Activated CD8-positive, alpha-beta memory T cell treated with anti-CD3 and anti-CD28 coated beads, Interleukin-2, amount 50 U/mL, for 1 hour (primary cell): ENCODE results near the gene TSC22D2.
"Not testable (repeated sequence)": the region's sequence is repeated elsewhere in the genome, so short reads cannot be mapped to it uniquely, and the experiment has no call there.

Source experiments
- DNase-seq: peaks from one replicate; pipeline ENCODE4 v3.0.0-alpha.2; 2020; ENCODE audit errors: extremely low read depth

The TSC22D2 gene

DNA sequence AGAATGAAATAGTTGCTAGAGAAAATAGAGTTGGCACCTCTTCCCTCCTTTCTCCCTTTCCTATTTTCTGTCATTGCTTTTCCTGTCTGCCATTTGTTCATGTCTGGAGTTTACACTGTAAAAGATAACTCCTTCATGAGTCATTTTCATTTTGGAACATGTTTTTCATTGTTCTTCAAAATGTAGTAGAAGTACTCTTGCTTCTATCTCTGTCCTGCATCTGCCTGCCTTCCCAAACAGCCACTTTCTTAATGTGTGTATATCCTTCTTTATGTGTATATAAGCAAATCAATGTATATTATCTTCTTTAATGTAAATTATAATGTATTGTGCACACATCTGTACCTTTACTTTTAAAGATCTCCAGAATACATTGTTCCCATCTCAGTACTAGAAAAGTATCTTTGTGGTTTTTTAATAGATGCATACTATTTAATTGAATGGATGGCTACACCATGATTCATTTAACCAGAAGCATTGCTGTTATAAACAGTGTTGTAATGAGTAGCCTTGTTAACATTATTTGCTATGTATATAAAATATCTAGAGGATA, 41.1 kb downstream of the TSC22D2 start:
- no peak for DNase-seq

DNA sequence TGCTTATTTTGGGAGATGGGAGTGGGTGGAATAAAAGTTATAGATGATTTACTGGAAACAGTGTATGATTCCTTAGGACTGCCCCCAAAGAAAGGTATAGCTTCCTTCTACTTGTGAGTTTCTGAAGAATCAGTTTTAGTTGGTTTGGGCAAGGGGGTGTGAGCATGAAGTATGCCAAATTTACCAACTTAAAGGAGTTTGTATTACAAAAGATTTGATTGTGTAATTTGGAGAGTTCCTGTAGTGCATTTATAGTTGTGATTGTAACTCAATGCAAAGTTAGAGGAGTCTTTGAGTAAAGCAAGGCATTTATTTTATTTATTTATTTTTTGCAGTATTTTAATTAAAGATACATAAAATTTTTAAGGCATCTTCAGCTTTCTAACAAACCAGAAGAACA, 42.8 kb downstream of the TSC22D2 start:
- DNase-seq = no peak

DNA sequence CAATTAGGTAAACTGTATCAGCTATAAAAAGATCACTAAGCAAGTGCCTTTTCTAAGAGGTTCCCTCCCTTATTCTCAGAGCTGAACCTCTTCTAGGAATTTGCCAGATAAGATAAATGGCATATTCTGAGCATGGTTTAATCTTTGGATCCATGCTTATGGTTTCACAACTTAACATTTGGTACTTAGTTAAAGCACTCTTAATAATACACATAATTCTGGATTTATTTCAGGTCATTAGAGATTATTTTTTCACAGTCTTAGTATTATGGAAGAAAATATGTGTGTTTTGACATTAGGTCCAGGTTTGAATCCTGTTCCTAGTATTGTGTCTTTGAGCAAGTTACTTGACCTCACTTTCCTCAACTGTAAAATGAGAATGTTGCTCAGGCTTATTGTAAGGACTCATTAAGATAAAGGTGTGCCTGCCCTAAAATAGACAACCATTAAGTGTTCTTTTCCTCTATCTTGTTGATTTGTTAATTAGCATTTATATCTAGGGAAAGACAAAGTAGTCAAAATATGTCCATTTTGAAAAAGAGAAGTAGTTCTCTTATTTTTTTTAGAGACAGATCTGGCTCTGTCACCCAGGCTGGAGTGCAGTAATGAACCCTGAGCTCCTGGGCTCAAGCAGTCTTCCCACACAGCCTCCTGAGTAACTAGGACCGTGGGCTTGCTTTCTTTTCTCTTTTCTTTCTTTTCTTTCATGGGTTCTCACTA, 43.4 kb downstream of the TSC22D2 start:
- no peak for DNase-seq

DNA sequence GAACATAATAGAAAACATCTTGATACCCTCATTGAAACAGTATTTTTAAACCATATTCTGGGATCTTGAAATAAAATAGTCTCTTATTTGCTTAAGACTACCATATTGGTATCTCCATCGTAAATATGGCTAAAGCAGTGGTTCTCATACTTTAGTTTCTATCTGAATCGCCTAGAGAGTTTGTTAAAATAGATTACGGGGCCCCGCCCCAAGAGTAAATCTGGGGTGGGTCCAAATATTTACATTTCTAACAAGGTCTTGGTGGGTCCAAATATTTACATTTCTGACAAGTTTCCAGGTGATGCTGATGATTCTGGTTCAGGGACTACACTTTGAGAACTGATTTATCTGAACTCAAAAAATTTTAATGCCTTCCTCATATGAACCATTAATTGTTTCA, 45.3 kb downstream of the TSC22D2 start:
- no peak for DNase-seq

DNA sequence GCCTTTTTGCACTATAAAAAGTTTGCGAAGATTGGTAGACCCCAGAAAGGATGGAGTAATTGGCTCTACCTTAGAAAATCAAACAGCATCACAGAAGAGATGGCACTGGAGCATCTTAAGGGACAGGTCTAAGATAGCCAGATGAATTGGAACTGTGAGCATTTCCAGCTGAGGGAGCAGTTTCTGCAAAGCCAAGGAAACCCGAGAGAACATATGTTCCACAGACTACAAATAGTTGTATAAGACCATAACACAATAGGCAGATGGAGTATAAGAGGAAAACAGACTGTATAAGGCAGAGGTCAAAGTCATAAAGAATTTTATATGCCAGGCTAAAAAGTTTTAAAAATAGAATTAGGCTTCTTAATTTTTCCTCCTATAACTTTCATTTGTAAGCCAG, 46.0 kb downstream of the TSC22D2 start:
- no peak for DNase-seq

DNA sequence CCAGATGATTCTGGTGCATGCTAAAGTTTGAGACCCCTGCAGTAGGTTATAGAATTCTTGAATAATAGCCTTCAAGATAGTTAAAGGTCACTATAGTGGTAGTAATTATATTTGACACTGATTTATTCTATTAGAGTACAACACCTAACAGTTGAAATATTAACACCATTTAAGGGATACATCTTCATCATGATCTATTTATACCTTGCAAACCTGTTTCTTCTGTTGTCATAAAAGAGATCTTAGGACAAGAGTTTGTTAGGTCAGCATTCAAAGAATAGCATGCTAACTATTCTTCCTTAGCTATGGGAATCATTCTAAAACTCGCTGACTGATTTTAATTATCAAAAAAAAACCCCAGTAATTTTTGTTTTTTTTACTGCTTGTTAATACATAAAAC, 46.5 kb downstream of the TSC22D2 start:
- no peak for DNase-seq

DNA sequence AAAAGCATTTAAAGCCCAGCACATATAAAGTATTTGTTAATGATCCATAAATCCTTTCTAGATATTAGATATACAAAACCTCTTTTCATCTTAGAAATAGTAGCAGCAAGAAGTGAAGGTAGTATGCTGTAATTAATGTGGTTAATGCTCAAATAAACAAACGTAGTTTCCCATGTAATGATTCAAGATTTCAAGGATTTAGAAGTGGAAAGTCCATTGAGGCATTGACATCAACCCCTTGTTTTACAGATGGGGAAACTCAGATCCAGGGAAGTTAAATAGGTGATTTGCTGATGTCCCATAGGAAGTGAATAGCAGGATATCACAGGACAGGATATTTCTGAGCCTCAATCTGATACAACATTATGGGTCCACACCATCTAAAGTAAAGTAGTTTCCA, 47.2 kb downstream of the TSC22D2 start:
- DNase-seq = no peak

DNA sequence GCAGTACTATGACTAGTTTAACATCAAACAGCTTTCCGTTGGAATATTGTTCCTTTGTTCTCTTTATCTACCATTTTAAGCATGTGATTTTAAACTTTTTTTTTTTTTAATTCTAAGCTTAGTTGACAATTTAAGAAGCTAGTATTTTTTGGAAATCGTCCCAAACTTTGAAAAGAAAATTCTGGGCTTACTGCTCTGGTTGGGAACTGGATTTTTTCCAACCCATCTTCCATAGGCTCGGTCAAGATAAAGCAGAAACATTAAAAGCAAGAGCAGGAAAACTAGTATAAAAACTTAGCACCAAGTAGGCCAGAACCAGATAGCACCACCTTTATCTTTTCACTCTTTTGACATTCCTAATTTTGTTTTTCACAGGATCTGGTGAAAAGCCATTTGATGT, 49.9 kb downstream of the TSC22D2 start:
- DNase-seq = no peak

DNA sequence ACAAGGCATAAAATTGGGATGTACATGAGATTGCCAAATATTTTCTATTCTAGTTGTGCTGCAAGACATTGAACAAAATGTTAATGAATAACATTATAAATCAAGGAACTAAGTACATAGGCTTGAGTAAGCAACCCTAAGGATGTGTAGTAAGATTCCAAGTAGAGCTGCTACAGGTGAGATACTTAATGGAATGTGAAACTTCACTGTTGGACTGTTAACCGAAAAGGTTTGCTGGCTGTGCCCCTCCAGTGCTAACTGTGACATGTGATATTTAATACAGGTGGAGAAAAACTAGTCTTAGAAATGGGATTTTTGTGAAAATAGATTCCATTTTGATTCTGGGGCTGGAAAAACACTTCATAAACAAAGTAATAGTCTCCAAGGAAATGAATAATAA, 52.4 kb downstream of the TSC22D2 start:
- no peak for DNase-seq

DNA sequence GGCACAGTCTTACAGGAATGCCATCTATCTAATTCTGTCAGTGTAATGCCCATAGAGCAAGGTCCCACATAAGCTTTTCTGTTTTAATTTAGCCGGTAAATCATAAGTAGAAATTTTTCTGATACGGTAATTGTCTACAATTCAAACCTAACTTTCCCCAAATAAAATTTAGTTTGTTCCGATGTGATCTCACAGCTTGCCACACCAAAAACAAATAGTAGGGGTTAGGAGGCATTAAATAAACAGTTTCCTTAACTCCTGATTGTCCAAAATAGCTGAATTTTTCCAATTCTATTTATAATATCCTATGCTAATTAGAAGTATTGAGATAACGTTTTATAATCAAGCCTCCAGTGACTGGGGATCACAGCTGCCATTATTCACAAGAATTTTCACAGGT, 53.3 kb downstream of the TSC22D2 start:
- no peak for DNase-seq

DNA sequence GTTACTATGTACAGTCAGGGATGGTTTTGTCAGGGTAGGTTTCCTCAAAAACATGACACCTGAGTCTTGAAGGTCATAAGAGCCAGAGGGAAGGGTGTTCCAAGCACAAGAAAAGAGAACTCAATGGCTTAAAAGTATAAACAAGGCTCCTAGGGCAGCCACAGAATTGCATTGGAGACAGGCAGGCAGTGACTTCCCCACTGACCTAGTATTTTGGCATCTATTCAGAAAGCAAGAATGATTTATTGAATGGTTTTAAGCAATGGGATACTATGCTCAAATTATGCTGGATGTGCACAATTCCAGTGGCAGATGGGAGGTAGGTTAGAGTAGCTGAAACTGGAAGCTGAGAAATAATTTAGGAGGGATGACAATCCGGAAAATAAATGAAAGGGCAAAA, 54.0 kb downstream of the TSC22D2 start:
- no peak for DNase-seq

DNA sequence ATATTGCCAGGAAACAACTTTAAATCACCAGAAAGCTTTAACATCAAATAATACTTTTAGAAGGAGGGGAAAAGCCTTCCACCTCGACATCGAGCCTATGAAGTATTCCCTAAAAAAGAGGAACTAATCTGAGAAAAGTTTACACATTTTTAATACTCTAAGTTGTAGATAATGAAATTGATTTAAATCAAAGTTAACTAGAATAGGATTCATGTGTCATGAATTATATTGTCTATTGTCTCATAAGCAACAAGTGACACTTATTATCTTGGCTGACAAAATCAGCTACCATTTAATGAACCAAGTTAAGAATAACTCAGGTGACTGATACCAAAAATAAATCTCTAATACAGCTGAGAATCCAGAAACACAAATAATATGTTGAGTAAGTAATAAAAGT, 56.6 kb downstream of the TSC22D2 start:
- DNase-seq = no peak

DNA sequence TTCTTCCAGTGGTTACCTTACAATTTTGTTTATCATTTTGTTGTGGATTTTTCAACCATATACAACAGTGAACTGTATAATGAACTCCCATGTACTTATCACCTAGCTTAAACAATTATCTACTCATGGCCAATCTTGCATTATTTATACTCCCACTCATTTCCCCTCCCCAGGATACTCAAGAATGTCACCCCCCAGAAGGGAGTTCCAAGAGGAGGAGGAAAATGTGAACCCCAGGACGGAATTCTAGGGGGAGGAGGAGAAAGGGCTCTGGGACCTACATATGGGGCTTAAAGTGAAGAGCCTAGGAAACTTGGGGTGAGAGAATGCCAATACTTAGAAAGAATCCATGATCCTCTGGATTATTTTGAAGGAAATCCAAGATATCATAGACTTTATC, 59.3 kb downstream of the TSC22D2 start:
- DNase-seq = no peak

DNA sequence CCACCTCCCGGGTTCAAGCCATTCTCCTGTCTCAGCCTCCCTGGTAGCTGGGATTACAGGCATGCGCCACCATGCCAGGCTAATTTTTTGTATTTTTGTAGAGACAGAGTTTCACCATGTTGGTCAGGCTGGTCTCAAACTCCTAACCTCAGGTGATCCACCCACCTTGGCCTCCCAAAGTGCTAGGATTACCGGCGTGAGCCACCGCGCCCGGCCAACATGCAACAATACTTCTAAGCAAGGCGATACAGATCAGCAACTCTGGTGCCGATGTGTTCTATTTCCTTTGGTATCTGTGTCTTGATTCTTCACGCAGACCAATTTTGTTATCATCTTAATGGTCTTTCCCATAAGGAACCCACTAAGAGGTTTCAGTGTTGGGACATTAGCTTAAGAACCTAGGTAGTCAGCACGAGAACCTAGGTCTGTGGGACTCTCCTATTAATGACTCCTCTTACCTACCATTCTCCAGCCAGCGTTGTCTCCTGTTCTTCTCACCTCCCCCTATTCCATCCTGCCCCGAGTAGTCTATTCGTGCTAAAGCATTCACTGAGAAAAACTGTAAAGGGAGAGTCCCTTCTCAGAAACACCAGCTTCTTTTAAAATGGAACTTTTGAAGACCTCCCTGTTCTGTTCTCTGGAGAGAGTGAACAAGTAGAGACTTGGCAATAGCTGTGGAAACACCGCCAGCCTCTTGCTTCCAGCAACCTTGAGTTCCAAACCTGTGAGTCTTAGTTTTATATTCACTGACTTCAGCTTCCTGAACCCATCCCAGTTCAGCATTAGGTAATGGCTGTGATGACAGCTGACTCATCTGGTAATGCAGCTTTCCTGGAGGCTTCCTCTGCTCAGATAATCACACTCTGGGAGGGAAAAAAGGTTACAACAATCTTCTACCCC, 61.2 kb downstream of the TSC22D2 start:
- no peak for DNase-seq

DNA sequence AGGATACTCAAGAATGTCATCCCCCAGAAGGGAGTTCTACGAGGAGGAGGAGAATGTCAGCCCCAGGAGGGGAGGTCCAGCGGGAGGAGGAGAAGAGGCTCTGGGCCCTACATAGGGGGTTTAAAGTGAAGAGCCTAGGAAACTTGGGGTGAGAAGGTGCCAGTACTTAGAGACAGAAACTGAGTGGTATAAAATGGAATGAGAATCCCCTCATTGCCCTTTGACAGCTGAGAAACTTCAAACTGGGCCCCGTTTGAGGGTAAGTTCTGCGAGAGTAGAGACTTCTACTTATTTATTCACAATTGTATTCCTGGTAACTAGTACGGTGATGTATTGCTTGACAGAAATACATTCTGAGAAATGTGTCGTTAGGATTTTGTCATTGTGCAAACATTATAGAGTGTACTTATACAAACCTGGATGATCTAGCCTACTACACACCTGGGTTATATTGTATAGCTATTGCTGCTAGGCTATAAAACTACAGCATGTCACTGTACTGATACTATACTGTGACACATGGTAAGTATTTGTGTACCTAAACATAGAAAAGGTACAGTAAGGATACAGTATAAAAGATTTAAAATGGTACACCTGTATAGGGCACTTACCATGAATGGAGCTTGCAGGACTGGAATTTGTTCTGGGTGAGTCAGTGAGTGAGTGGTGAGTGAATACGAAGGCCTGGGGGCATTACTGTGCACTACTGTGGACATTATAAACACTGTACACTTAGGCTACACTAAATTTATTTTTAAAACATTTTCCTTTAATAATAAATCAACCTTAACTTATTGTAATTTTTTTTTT, 62.0 kb downstream of the TSC22D2 start:
- DNase-seq = no peak

DNA sequence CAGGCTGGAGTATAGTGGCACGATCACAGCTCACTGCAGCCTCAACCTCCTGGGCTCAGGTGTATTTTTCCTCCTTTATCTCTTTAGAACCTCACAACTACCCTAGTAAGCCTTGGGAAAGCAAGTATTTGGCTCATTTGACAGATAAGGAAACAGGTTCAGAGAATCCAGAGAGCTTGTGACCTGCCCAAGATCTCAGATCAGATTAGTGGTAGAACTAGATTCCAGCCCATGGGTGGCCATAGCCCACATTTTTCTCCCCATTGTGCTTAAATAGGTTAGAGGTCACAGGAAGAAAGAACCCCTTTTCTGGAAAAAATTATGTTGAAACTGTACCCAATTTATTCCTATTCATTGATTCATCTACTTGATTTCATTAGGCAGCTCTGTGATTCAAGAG, 64.3 kb downstream of the TSC22D2 start:
- no peak for DNase-seq

DNA sequence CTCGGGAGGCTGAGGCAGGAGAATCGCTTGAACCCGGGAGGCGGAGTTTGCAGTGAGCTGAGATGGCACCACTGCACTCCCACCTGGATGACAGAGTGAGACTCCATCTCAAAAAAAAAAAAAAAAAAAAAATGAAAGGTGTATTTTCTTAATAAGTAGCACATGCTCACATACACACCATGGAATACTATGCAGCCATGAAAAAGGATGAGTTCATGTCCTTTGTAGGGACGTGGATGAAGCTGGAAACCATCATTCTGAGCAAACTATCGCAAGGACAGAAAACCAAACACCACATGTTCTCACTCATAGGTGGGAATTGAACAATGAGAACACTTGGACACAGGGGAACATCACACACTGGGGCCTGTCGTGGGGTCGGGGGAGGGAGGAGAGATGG, 65.1 kb downstream of the TSC22D2 start:
- not testable (repeated sequence) for DNase-seq

DNA sequence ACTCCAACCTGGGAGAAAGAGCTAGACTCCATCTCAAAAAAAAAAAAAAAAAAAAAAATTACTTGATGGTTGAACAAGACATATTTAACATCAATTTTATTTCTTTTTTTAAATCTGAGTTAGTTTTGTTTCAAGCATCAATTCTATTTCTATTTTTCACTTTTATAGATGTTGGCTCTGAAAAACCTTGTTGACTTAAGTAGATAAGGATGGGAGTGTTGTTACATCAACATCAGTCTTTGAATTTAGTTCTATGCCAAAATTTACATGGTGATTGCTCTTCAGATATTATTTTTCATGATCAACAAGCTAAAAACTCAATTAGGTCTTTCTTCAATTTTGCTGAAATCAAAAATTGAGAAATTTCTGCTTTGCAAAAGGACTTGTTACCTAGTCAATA, 71.3 kb downstream of the TSC22D2 start:
- no peak for DNase-seq

DNA sequence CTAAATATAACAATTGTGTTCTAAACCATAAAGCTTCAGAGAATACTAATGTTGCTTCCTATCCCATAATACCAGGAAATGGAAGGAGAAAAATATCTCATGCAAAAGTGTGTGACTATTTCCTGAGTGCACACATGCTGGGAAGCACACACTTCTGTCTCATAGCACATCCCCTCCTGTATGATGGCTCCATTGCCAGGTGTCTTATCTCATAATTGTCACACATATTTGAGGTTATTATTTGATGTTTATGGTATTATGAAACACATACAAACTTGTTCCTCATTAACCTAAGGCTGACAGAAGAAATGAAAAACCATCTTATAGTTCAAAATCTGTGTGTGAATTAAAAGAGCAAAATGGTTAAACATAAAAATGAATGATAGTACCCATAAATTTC, 72.8 kb downstream of the TSC22D2 start:
- no peak for DNase-seq

DNA sequence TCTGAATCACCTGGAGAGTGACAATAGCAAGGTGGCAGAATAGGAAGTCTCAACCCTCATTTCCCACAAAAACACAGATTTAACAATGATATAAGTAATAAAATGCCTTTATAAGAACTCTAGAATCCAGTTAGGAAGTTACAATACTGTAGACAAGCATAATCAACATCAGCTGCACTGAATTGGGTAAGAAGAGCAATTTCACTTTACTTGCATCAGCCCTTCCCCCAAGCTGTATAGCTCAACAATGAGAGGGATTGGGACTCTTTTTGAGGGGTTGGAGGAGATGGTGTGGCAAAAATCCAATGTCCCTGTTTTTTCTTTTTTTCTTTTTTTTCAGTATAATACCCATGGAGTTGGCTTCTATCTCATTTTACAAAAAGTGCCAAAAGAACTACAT, 75.1 kb downstream of the TSC22D2 start:
- DNase-seq = no peak

DNA sequence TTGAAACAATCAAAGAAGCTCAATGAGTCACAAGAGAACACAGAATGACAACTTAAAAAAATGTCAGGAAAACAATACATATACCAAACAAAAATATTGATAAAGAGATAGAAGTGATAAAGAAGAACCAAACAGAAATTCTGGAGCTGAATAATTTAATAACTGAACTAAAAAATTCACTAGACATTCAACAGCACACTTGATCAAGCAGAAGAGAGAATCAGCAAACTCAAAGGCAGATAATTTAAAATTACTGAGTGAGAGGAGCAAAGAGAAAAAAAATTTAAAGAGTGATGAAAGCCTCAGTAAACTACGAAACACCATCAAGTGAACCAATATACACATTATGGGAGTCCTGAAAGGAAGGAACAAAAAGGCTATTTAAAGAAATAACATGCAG, 76.3 kb downstream of the TSC22D2 start:
- DNase-seq = no peak

DNA sequence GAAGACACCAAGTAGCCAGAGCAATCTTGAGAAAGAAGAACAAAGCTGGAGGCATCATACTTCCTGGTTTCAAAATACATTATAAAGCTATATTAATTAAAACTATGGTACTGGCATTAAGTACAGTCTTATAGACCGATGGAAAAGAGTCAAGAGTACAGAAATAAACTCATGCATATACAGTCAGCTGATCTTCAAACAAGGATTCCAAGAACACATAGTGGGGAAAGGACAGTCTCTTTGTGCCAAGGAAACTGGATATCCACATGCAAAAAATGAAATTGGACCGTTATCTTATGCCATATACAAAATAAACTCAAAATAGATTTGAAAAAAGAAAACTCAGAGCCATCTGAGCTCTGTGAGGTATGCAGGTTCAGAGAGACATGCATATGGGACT, 80.8 kb downstream of the TSC22D2 start:
- no peak for DNase-seq
